Neuronal stem cell (in vitro differentiated cells): Measurements from ENCODE around the gene CR1L.
A peak's percentile ranks its signal among the peaks of the same experiment; 100 is the strongest.
"Not testable (repeated sequence)": the region's sequence is repeated elsewhere in the genome, so short reads cannot be mapped to it uniquely, and the experiment has no call there.

ENCODE experiments used
- DNase-seq: peaks from one replicate; pipeline ENCODE4 v3.0.0-alpha.2; 2013; ENCODE audit warnings: low spot score
- H2AFZ ChIP-seq: one replicate; pipeline ENCODE4 v1.6.1; 2013; ENCODE audit warnings: mild to moderate bottlenecking, low read length, inconsistent platforms
- H2AK5ac ChIP-seq: 2 replicates; pipeline ENCODE4 v1.6.1; 2013; ENCODE audit warnings: low read depth, mild to moderate bottlenecking, inconsistent platforms, low read length, moderate library complexity, mixed read lengths
- H2BK120ac ChIP-seq: 2 replicates; pipeline ENCODE4 v1.6.1; 2013; ENCODE audit warnings: low read depth, mild to moderate bottlenecking, inconsistent platforms, low read length, moderate library complexity, mixed read lengths
- H2BK12ac ChIP-seq: one replicate; pipeline ENCODE4 v1.6.1; 2013; ENCODE audit warnings: low read length, inconsistent platforms
- H2BK15ac ChIP-seq: 2 replicates; pipeline ENCODE4 v1.6.1; 2013; ENCODE audit warnings: mild to moderate bottlenecking, low read length, inconsistent platforms, mixed read lengths
- H2BK5ac ChIP-seq: one replicate; pipeline ENCODE4 v1.6.1; 2013; ENCODE audit warnings: inconsistent platforms, mild to moderate bottlenecking, low read length, moderate library complexity
- H3K14ac ChIP-seq: one replicate; pipeline ENCODE4 v1.6.1; 2013; ENCODE audit warnings: low read length, inconsistent platforms
- H3K18ac ChIP-seq: 2 replicates; pipeline ENCODE4 v1.6.1; 2013; ENCODE audit warnings: low read length, inconsistent platforms
- H3K23ac ChIP-seq: 2 replicates; pipeline ENCODE4 v1.6.1; 2013; ENCODE audit warnings: low read depth, mild to moderate bottlenecking, mixed read lengths, low read length, inconsistent platforms; ENCODE audit not compliant: poor library complexity
- H3K27ac ChIP-seq: replicated peaks from 3 replicates; pipeline ENCODE4 v1.5.1; 2013; ENCODE audit warnings: low read length, inconsistent platforms
- H3K27me3 ChIP-seq, 3 experiments: 2 replicates each; pipeline ENCODE4 v1.6.1; 2013; ENCODE audit warnings: low read length in 3 of 3, mild to moderate bottlenecking in 2 of 3, inconsistent platforms in 1 of 3, low read depth in 1 of 3, mixed read lengths in 1 of 3, moderate library complexity in 1 of 3; ENCODE audit not compliant: control insufficient read depth in 3 of 3, insufficient read depth in 3 of 3
- H3K36me3 ChIP-seq, 2 donors: replicated peaks in 1 of 2; 2 replicates each; pipeline ENCODE4 v1.6.1; 2013; ENCODE audit warnings: low read length in 2 of 2; ENCODE audit not compliant: control insufficient read depth in 2 of 2, insufficient read depth in 2 of 2
- H3K4ac ChIP-seq: 2 replicates; pipeline ENCODE4 v1.6.1; 2013; ENCODE audit warnings: inconsistent platforms, mild to moderate bottlenecking, low read length, moderate library complexity
- H3K4me1 ChIP-seq, 2 donors: 1 replicate in 1 of 2; 2 replicates in 1 of 2; pipeline ENCODE4 v1.6.1; 2013; ENCODE audit warnings: low read length in 2 of 2, low read depth in 1 of 2; ENCODE audit not compliant: control insufficient read depth in 2 of 2, insufficient read depth in 1 of 2
- H3K4me2 ChIP-seq: one replicate; pipeline ENCODE4 v1.6.1; 2013; ENCODE audit warnings: mild to moderate bottlenecking, low read length, inconsistent platforms; ENCODE audit not compliant: insufficient read depth, poor library complexity, severe bottlenecking
- H3K4me3 ChIP-seq, 2 donors: 2 replicates each; pipeline ENCODE4 v1.5.1; 2013; ENCODE audit warnings: low read length in 2 of 2, mild to moderate bottlenecking in 2 of 2, inconsistent platforms in 1 of 2, moderate library complexity in 1 of 2
- H3K79me1 ChIP-seq: one replicate; pipeline ENCODE4 v1.6.1; 2013; ENCODE audit warnings: low read depth, mild to moderate bottlenecking, inconsistent platforms, low read length, moderate library complexity
- H3K9ac ChIP-seq: one replicate; pipeline ENCODE4 v1.6.1; 2013; ENCODE audit warnings: mild to moderate bottlenecking, low read depth, low read length, inconsistent platforms; ENCODE audit not compliant: poor library complexity
- H3K9me3 ChIP-seq, 2 donors: replicated peaks in 1 of 2; 2 replicates each; pipeline versions ENCODE3 to v1.6.1; 2013; ENCODE audit warnings: low read length in 2 of 2, mild to moderate bottlenecking in 2 of 2, inconsistent platforms in 1 of 2, low read depth in 1 of 2, mixed read lengths in 1 of 2, moderate library complexity in 1 of 2; ENCODE audit not compliant: control insufficient read depth in 2 of 2, insufficient read depth in 1 of 2
- H4K8ac ChIP-seq: one replicate; pipeline ENCODE4 v1.6.1; 2013; ENCODE audit warnings: low read depth, mild to moderate bottlenecking, inconsistent platforms, low read length, moderate library complexity
- H4K91ac ChIP-seq: one replicate; pipeline ENCODE4 v1.6.1; 2013; ENCODE audit warnings: low read length, low read depth, mild to moderate bottlenecking, inconsistent platforms; ENCODE audit not compliant: poor library complexity
- WGBS, 2 donors: extraction: QIAGEN DNeasy Blood & Tissue Kit; methylation state at CpG; one replicate each; pipeline ENCODE4 v1.1.7; 2013; ENCODE audit warnings: missing lambda C conversion rate in 2 of 2, mixed read lengths in 1 of 2; ENCODE audit not compliant: insufficient read length in 2 of 2, insufficient replicate concordance in 1 of 2; ENCODE audit errors: extremely low coverage in 2 of 2; 5-methylcytosine and 5-hydroxymethylcytosine counted together

Gene CR1L

DNA sequence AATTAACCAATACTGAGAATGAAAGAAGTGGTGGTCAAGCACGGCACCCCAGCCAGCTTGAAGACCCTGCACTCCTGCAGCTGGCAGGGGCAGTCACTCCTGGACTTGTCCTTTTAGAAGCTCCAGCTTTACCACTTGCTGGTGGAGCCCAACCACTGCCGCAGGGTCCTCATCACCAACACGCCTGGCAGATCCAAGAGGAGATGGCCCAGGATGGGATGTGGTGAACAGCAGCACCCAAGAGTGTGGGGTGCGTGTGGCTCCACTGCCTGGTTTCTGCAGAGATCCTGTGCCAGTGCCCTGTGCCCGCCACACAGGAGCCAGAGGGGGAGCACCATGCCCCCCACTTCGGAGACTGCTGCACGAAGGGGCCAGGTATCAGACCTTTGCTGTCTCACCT, 13.5 kb downstream of the CR1L start:
- H3K9ac ChIP-seq = no peak overlapping the region
- no peak for DNase-seq
- H3K4me2 ChIP-seq = no peak overlapping the region
- H3K4me3 ChIP-seq = no peak overlapping the region
- no peak overlapping the region for H3K4ac ChIP-seq
- H3K36me3 ChIP-seq = no peaks in the 10 kb centered on the region
- H2BK12ac ChIP-seq = no peak overlapping the region
- H3K4me1 ChIP-seq = no peaks in the 10 kb centered on the region
- no CpG with 5 or more reads among the region's 7 CpGs for WGBS, 2 donors
- no peak overlapping the region for H2AFZ ChIP-seq
- H3K79me1 ChIP-seq = no peaks in the 10 kb centered on the region
- H2BK120ac ChIP-seq = no peak overlapping the region
- no peak overlapping the region for H4K8ac ChIP-seq
- no peak overlapping the region for H3K18ac ChIP-seq
- H2BK15ac ChIP-seq = no peak overlapping the region
- H3K14ac ChIP-seq = no peak overlapping the region
- no peak overlapping the region for H2AK5ac ChIP-seq
- H3K27ac ChIP-seq = no peak overlapping the region
- H3K23ac ChIP-seq = peak overlapping the region; percentile 16
- H3K9me3 ChIP-seq = no peaks in the 10 kb centered on the region
- H3K27me3 ChIP-seq = peaks cover 0 to 3% (median 0%) of the 10 kb centered on the region in 3 experiments
- H4K91ac ChIP-seq = no peak overlapping the region
- H2BK5ac ChIP-seq = no peak overlapping the region

DNA sequence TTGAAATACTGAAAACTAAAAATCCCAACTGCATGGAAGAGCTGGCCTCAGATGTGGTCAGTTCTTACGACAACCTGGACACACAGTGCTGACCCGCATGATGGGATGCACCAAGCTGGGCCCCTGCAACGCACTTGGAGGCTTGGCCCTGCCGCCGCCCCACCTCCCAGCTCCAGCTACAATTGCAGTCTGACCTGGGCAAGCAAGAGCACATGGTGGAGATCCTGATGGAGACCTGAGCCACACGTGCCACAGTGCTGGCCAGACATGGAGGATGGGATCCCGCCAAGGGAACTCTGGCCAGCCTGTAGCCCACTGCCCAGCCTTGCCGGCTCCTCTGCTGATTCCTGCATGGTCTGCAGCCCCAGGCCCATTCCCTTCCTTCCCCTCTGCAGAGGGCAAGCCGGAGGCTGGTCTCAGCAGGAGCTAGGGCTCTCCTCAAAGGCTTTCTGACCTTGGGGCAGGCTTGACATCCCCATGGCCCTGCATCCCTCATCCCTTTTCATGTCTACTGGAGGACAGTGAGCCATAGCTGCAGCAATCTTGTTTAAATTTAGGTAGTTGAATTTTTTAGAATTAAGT, 14.1 kb downstream of the CR1L start:
- Histone ChIP-seq H3K4me1 (no peaks in the 10 kb centered on the region), H3K9ac (no peak overlapping the region), H2AFZ (no peak overlapping the region), H2AK5ac (peak overlapping the region; percentile 74), H3K18ac (no peak overlapping the region), H3K79me1 (no peaks in the 10 kb centered on the region), H3K4ac (no peak overlapping the region), H3K14ac (no peak overlapping the region), H2BK12ac (no peak overlapping the region), H2BK15ac (no peak overlapping the region), H3K4me2 (no peak overlapping the region), H3K27ac (no peak overlapping the region), H3K27me3 (peaks cover 0 to 3% (median 0%) of the 10 kb centered on the region in 3 experiments), H2BK120ac (no peak overlapping the region), H4K91ac (no peak overlapping the region), H3K9me3 (no peaks in the 10 kb centered on the region), H2BK5ac (no peak overlapping the region), H3K4me3 (peak overlapping the region in 1 of 2 donors; percentile 15), H3K36me3 (no peaks in the 10 kb centered on the region), H4K8ac (peak overlapping the region; percentile 50), H3K23ac (no peak overlapping the region)
- DNase-seq = no peak
- WGBS, 2 donors = no CpG with 5 or more reads among the region's 9 CpGs

DNA sequence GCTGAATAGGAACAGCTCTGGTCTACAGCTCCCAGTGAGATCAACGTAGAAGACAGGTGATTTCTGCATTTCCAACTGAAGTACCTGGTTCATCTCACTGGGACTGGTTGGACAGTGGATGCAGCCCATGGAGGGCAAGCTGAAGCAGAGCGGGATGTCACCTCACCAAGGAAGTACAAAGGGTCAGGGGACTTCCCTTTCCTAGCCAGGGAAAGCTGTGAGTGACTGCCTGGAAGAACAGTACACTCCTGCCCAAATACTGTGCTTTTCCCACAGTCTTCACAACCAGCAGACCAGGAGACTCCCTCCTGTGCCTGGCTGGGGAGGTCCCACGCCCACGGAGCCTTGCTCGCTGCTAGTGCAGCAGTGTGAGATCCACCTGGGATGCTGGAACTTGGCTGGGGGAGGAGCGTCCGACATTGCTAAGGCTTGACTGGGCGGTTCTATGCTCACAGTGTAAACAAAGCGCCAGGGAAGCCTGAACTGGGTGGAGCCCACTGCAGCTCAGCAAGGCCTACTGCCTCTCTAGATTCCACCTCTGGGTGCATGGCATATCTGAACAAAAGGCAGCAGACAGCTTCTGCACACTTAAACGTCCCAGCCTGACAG, 14.7 kb downstream of the CR1L start:
- Histone ChIP-seq H2BK5ac (no peak overlapping the region), H2BK15ac (no peak overlapping the region), H3K9ac (no peak overlapping the region), H3K4me2 (no peak overlapping the region), H2BK120ac (no peak overlapping the region), H2AK5ac (no peak overlapping the region), H4K8ac (no peak overlapping the region), H4K91ac (no peak overlapping the region), H3K4me1 (no peaks in the 10 kb centered on the region), H3K27me3 (peaks cover 0 to 3% (median 0%) of the 10 kb centered on the region in 3 experiments), H3K18ac (no peak overlapping the region), H2BK12ac (no peak overlapping the region), H2AFZ (no peak overlapping the region), H3K9me3 (no peaks in the 10 kb centered on the region), H3K4ac (no peak overlapping the region), H3K27ac (no peak overlapping the region), H3K36me3 (no peaks in the 10 kb centered on the region), H3K23ac (no peak overlapping the region), H3K4me3 (peak overlapping the region in 1 of 2 donors; percentile 61), H3K14ac (no peak overlapping the region), H3K79me1 (no peaks in the 10 kb centered on the region)
- DNase-seq = no peak
- no CpG with 5 or more reads among the region's 10 CpGs for WGBS, 2 donors

DNA sequence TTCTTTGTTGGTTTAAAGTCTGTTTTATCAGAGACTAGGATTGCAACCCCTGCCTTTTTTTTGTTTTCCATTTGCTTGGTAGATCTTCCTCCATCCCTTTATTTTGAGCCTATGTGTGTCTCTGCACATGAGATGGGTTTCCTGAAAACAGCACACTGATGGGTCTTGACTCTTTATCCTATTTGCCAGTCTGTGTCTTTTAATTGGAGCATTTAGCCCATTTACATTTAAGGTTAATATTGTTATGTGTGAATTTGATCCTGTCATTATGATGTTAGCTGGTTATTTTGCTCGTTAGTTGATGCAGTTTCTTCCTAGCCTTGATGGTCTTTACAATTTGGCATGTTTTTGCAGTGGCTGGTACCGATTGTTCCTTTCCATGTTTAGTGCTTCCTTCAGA, 16.5 kb downstream of the CR1L start:
- H3K23ac ChIP-seq, H2BK120ac ChIP-seq, H2BK15ac ChIP-seq, DNase-seq, H3K36me3 ChIP-seq, H3K4me1 ChIP-seq, H2BK12ac ChIP-seq, H3K4me3 ChIP-seq, H4K8ac ChIP-seq, H3K4me2 ChIP-seq, H2BK5ac ChIP-seq, H3K14ac ChIP-seq, H3K27me3 ChIP-seq, H3K9ac ChIP-seq, H2AK5ac ChIP-seq, H3K79me1 ChIP-seq, H3K27ac ChIP-seq, H3K18ac ChIP-seq, H3K9me3 ChIP-seq, H4K91ac ChIP-seq, H2AFZ ChIP-seq, H3K4ac ChIP-seq: not testable (repeated sequence)
- no CpG with 5 or more reads among the region's 2 CpGs for WGBS, 2 donors
